ENCODE measurements around the gene FAF2.
A peak's percentile ranks its signal among the peaks of the same experiment; 100 is the strongest.
"Not testable (repeated sequence)": the region's sequence is repeated elsewhere in the genome, so short reads cannot be mapped to it uniquely, and the experiment has no call there.

Gene FAF2

GRCh38 chr5:176545737-176546509 is 97.7 kb downstream of the FAF2 start:
- no peak for DNase-seq (ENCODE audit: low read depth)

GRCh38 chr5:176547802-176548201 is 99.6 kb downstream of the FAF2 start:
- DNase-seq (ENCODE audit: low read depth): peak; percentile 31
- TF ChIP-seq CTCF (IDR thresholded peaks at IDR 0.05; ENCODE audit: low read depth, low read length) (no peak), MYC (IDR thresholded peaks at IDR 0.05; ENCODE audit: low read depth, low read length) (no peak), POLR2A (IDR thresholded peaks at IDR 0.05; ENCODE audit: extremely low read depth, insufficient read length) (no peak), MAX (IDR thresholded peaks at IDR 0.05; ENCODE audit: low read depth, low read length) (no peak)
- no peak overlapping the region for H3K4me3 ChIP-seq (ENCODE audit: low read depth, low read length)

More at GRCh38 chr5:176545737-176546509, 97.7 kb downstream of the FAF2 start:
- TF ChIP-seq MAX (IDR thresholded peaks at IDR 0.05; ENCODE audit: low read depth, low read length) (no peak), CTCF (IDR thresholded peaks at IDR 0.05; ENCODE audit: low read depth, low read length) (no peak)
- H3K4me3 ChIP-seq (ENCODE audit: low read depth, low read length): no peak overlapping the region

GRCh38 chr5:176548967-176549444 is 100.8 kb downstream of the FAF2 start, which contains the start of gene CDHR2:
CDHR2 (plus strand) TSS chr5:176549342; CDS start chr5:176565353, 16,011 bp downstream.
- H3K4me3 ChIP-seq (ENCODE audit: low read depth, low read length): no peak within 1 kb of the TSS
- TF ChIP-seq CTCF (IDR thresholded peaks at IDR 0.05; ENCODE audit: low read depth, low read length) (no peak), MAX (IDR thresholded peaks at IDR 0.05; ENCODE audit: low read depth, low read length) (no peak), POLR2A (IDR thresholded peaks at IDR 0.05; ENCODE audit: extremely low read depth, insufficient read length) (no peak), MYC (IDR thresholded peaks at IDR 0.05; ENCODE audit: low read depth, low read length) (no peak)
- no peak for DNase-seq (ENCODE audit: low read depth)

GRCh38 chr5:176549871-176550270 is 101.7 kb downstream of the FAF2 start:
- no peak for DNase-seq (ENCODE audit: low read depth)
- TF ChIP-seq POLR2A (IDR thresholded peaks at IDR 0.05; ENCODE audit: extremely low read depth, insufficient read length) (no peak), CTCF (IDR thresholded peaks at IDR 0.05; ENCODE audit: low read depth, low read length) (no peak), MAX (IDR thresholded peaks at IDR 0.05; ENCODE audit: low read depth, low read length) (no peak), MYC (IDR thresholded peaks at IDR 0.05; ENCODE audit: low read depth, low read length) (no peak)
- H3K4me3 ChIP-seq (ENCODE audit: low read depth, low read length): no peak overlapping the region

- no peak overlapping the region for H3K4me3 ChIP-seq (ENCODE audit: low read depth, low read length)
- TF ChIP-seq CTCF (IDR thresholded peaks at IDR 0.05; ENCODE audit: low read depth, low read length): no peak
- TF ChIP-seq POLR2A (IDR thresholded peaks at IDR 0.05; ENCODE audit: extremely low read depth, insufficient read length): no peak
- TF ChIP-seq MYC (IDR thresholded peaks at IDR 0.05; ENCODE audit: low read depth, low read length): no peak
- no peak for TF ChIP-seq MAX (IDR thresholded peaks at IDR 0.05; ENCODE audit: low read depth, low read length)
- DNase-seq (ENCODE audit: low read depth): peak; percentile 45
Observed at GRCh38 chr5:176550275-176550831, 102.2 kb downstream of the FAF2 start.

- H3K4me3 ChIP-seq (ENCODE audit: low read depth, low read length); DNase-seq (ENCODE audit: low read depth): not testable (repeated sequence)
Observed at GRCh38 chr5:176550937-176551336, 102.8 kb downstream of the FAF2 start.
